GM19239 (cell line): ENCODE data around the gene NAA80.

Source experiments
- DNase-seq: peaks from one replicate; pipeline ENCODE4 v3.0.0; 2011; ENCODE audit warnings: low spot score; ENCODE audit not compliant: insufficient read length
- FAIRE-seq: peaks from 2 replicates; lab custom pipeline; 2011; peaks lifted over from hg19 to GRCh38; lab: Jason Lieb, UNC

Gene NAA80

GRCh38 chr3:50260942-50261441 lies 38.2 kb downstream of the NAA80 start:
- DNase-seq: no peak
- no peak for FAIRE-seq

- peak; percentile 64 for FAIRE-seq
- peak; percentile 99 for DNase-seq
Measured at GRCh38 chr3:50260027-50260941, 38.9 kb downstream of the NAA80 start.

GRCh38 chr3:50259432-50260026 lies 39.7 kb downstream of the NAA80 start:
- FAIRE-seq (peak; percentile 4), DNase-seq (no peak)

- no peak for DNase-seq
Measured at GRCh38 chr3:50258979-50259378, 40.2 kb downstream of the NAA80 start.

GRCh38 chr3:50258029-50258680 lies 41.0 kb downstream of the NAA80 start:
- DNase-seq (no peak), FAIRE-seq (no peak)

More at GRCh38 chr3:50258979-50259378, 40.2 kb downstream of the NAA80 start:
- no peak for FAIRE-seq

GRCh38 chr3:50256978-50257890 lies 42.0 kb downstream of the NAA80 start:
- FAIRE-seq (no peak), DNase-seq (no peak)

GRCh38 chr3:50255251-50255615 lies 44.0 kb downstream of the NAA80 start:
- FAIRE-seq: no peak

GRCh38 chr3:50254577-50255250 lies 44.5 kb downstream of the NAA80 start:
- no peak for DNase-seq
- FAIRE-seq: no peak

More at GRCh38 chr3:50255251-50255615, 44.0 kb downstream of the NAA80 start:
- DNase-seq: no peak

GRCh38 chr3:50251220-50251619 lies 48.0 kb downstream of the NAA80 start:
- no peak for DNase-seq

GRCh38 chr3:50250514-50250913 lies 48.7 kb downstream of the NAA80 start:
- DNase-seq (no peak), FAIRE-seq (no peak)

More at GRCh38 chr3:50251220-50251619, 48.0 kb downstream of the NAA80 start:
- FAIRE-seq: no peak

- FAIRE-seq (no peak), DNase-seq (no peak)
Measured at GRCh38 chr3:50249457-50249856, 49.7 kb downstream of the NAA80 start.

GRCh38 chr3:50248387-50248786 lies 50.8 kb downstream of the NAA80 start:
- no peak for DNase-seq
- FAIRE-seq: no peak

GRCh38 chr3:50246517-50246954 lies 52.7 kb downstream of the NAA80 start:
- DNase-seq: no peak
- FAIRE-seq: peak; percentile 80
